SH-SY5Y (cell line): Measurements from ENCODE around the gene ZNF337.

Source experiments
- GATA2 ChIP-seq: IDR thresholded peaks from 2 replicates; pipeline ENCODE4 v1.6.1; 2011; ENCODE audit warnings: mild to moderate bottlenecking, low read depth, low read length
- GATA3 ChIP-seq: IDR thresholded peaks from 2 replicates; pipeline ENCODE4 v1.6.1; 2011; ENCODE audit warnings: low read depth, mild to moderate bottlenecking, low read length, moderate library complexity

- no peak for TF ChIP-seq GATA2
- TF ChIP-seq GATA3: no peak
Observed at GRCh38 chr20:25632940-25633790, 63.5 kb downstream of the ZNF337 start.
